B cell (primary cell): ENCODE results near the gene ATL1. TPM values are rescaled to one million over a fixed set of nuclear protein-coding genes. Genes with fewer than 3 reads are reported as not detected.

ENCODE experiments used
- ATAC-seq: fragments of 200-7000 bp; cut with Tn5 transposase; one replicate; pipeline ENCODE4 v1.10.0; 2021; ENCODE audit warnings: low read depth, mild to moderate bottlenecking, moderate number of reproducible peaks, moderate library complexity
- CTCF ChIA-PET: fragments of 350-600 bp; sonication (Branson Sonifier 250); formaldehyde crosslinking; loops from one replicate; lab custom pipeline; 2021; ENCODE audit warnings: antibody characterized with exemption, inconsistent platforms; lab: Charles Lee
- POLR2A ChIA-PET: fragments of 350-600 bp; sonication (Branson Sonifier 250); formaldehyde crosslinking; loops from one replicate; lab custom pipeline; 2021; ENCODE audit warnings: antibody characterized with exemption; lab: Charles Lee
- DNase-seq: peaks from one replicate; pipeline ENCODE4 v3.0.0; 2013
- H2AFZ ChIP-seq: 2 replicates; pipeline ENCODE4 v1.6.1; 2012; ENCODE audit warnings: mild to moderate bottlenecking, low read depth, low read length; ENCODE audit not compliant: insufficient read depth, poor library complexity, severe bottlenecking
- H3K27ac ChIP-seq, 2 donors: 1 replicate in 1 of 2; 2 replicates in 1 of 2; pipeline ENCODE4 v1.5.1; 2012 to 2013; ENCODE audit warnings: low read length in 2 of 2, mild to moderate bottlenecking in 2 of 2, moderate library complexity in 1 of 2
- H3K27me3 ChIP-seq, 4 experiments: fragments of 200-600 bp in 1 of 4; sonication (generic) in 1 of 4; replicated peaks in 1 of 4; 1 replicate in 2 of 4; 2 replicates in 2 of 4; pipeline versions ENCODE4 v1.6.1 to v1.7.0; 2013 to 2016; ENCODE audit warnings: low read length in 3 of 4, mild to moderate bottlenecking in 2 of 4, mixed read lengths in 1 of 4, moderate library complexity in 1 of 4; ENCODE audit not compliant: insufficient read depth in 4 of 4, control insufficient read depth in 3 of 4; ENCODE audit errors: control extremely low read depth in 1 of 4
- H3K36me3 ChIP-seq, 2 experiments: replicated peaks in 1 of 2; 1 replicate in 1 of 2; 2 replicates in 1 of 2; pipeline versions ENCODE4 v1.6.1 to v1.7.1; 2013; ENCODE audit warnings: low read length in 1 of 2; ENCODE audit not compliant: insufficient read depth in 2 of 2, control insufficient read depth in 1 of 2; ENCODE audit errors: control extremely low read depth in 1 of 2, extremely low read depth in 1 of 2
- H3K4me1 ChIP-seq, 2 donors: fragments of 200-600 bp in 1 of 2; sonication (generic) in 1 of 2; 1 replicate in 1 of 2; 2 replicates in 1 of 2; pipeline versions ENCODE4 v1.5.1 to v1.6.1; 2013 to 2017; ENCODE audit warnings: low read length in 2 of 2; ENCODE audit not compliant: control insufficient read depth in 2 of 2, insufficient read depth in 2 of 2
- H3K4me2 ChIP-seq: replicated peaks from 2 replicates; pipeline ENCODE3; 2012; ENCODE audit warnings: mild to moderate bottlenecking, low read depth, low read length; ENCODE audit not compliant: poor library complexity, severe bottlenecking
- H3K4me3 ChIP-seq, 5 experiments: fragments of 200-600 bp in 1 of 5; sonication (generic) in 1 of 5; 1 replicate in 3 of 5; 2 replicates in 2 of 5; pipeline versions ENCODE4 v1.5.1 to v1.7.0; 2011 to 2016; ENCODE audit warnings: low read length in 4 of 5, mild to moderate bottlenecking in 4 of 5, low read depth in 2 of 5, control low read depth in 1 of 5, moderate library complexity in 1 of 5; ENCODE audit not compliant: insufficient read depth in 1 of 5; ENCODE audit errors: control extremely low read depth in 1 of 5, extremely low read depth in 1 of 5
- H3K79me2 ChIP-seq: fragments of 200-600 bp; sonication (generic); one replicate; pipeline ENCODE4 v1.6.0; 2016; ENCODE audit warnings: low read length; ENCODE audit not compliant: control insufficient read depth, insufficient read depth
- H3K9ac ChIP-seq: fragments of 200-600 bp; sonication (generic); 2 replicates; pipeline ENCODE4 v1.6.1; 2017; ENCODE audit warnings: mild to moderate bottlenecking, low read length, moderate library complexity
- H3K9me3 ChIP-seq, 3 donors: one replicate each; pipeline versions ENCODE4 v1.6.1 to v1.7.1; 2013; ENCODE audit warnings: low read length in 2 of 3; ENCODE audit not compliant: control insufficient read depth in 2 of 3, insufficient read depth in 1 of 3; ENCODE audit errors: control extremely low read depth in 1 of 3
- H4K20me1 ChIP-seq: 2 replicates; pipeline ENCODE4 v1.6.0; 2012; ENCODE audit warnings: mild to moderate bottlenecking, low read length; ENCODE audit not compliant: insufficient read depth, control insufficient read depth, poor library complexity, severe bottlenecking
- H3K27ac Mint-ChIP-seq: one replicate; pipeline ENCODE4 v1.8.0; 2021; ENCODE audit warnings: mixed read lengths
- H3K27me3 Mint-ChIP-seq: one replicate; pipeline ENCODE4 v1.8.0; 2021; ENCODE audit warnings: mixed read lengths
- H3K4me1 Mint-ChIP-seq: one replicate; pipeline ENCODE4 v1.8.0; 2021; ENCODE audit warnings: mixed read lengths
- H3K4me3 Mint-ChIP-seq: one replicate; pipeline ENCODE4 v1.8.0; 2021; ENCODE audit warnings: mixed read lengths
- H3K9me3 Mint-ChIP-seq: one replicate; pipeline ENCODE4 v1.8.0; 2022; ENCODE audit warnings: mixed read lengths; ENCODE audit not compliant: insufficient read depth
- EZH2 ChIP-seq: IDR thresholded peaks from 2 replicates; pipeline ENCODE4 v1.6.1; 2012; ENCODE audit warnings: borderline replicate concordance, low read depth, mild to moderate bottlenecking, moderate library complexity, low read length; ENCODE audit not compliant: insufficient read depth, poor library complexity, severe bottlenecking
- WGBS: methylation state at CpG from one replicate; pipeline ENCODE4 v1.1.5; 2013; ENCODE audit warnings: missing lambda C conversion rate; ENCODE audit not compliant: insufficient coverage; 5-methylcytosine and 5-hydroxymethylcytosine counted together
- intact Hi-C: fragments of 100-400 bp; cut with micrococcal nuclease; formaldehyde crosslinking; loops from one replicate; pipeline ENCODE4 v1.10.0; 2022
- polyA plus RNA-seq: library from polyadenylated mRNA; depleted of rRNA; stranded (reverse); fragments of >200 nt; gene quantifications from 2 replicates; pipeline ENCODE4 v1.2.3, GENCODE V29; 2012
- total RNA-seq, 2 donors: library from RNA; stranded (reverse); fragments of 120-200 nt in 1 of 2; gene quantifications; 1 replicate in 1 of 2; 2 replicates in 1 of 2; pipeline versions ENCODE4 v1.2.3 to v1.2.4, GENCODE V29; 2013 to 2022
- TF ChIP-seq, protein P1 (sequence below): fragments of 200-600 bp; IDR thresholded peaks from one replicate; pipeline ENCODE4 v1.8.0; 2022; ENCODE audit warnings: antibody characterized with exemption, mild to moderate bottlenecking

ATL1 gene
- total and polyA plus RNA-seq, 2 donors (not counting 1 experiment from before 2014, with no cell fraction given) = 2.9 TPM

DNA sequence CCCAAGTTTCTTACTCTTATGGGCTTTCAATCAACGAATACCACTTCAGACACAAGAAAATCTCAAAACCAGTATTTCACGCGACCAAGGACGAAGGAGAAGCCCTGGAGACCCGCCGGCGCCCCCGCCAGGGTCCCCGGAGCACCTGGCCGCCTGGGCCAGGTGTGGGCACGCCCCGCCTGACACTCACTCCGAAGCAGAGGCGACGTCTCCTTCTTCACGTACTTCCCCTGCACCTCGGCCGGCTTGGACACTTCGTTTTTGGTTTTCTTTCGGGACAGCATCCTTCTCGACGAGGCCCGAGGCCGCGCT, 107.7 kb downstream of the ATL1 start:
- TF ChIP-seq, protein P1, sequence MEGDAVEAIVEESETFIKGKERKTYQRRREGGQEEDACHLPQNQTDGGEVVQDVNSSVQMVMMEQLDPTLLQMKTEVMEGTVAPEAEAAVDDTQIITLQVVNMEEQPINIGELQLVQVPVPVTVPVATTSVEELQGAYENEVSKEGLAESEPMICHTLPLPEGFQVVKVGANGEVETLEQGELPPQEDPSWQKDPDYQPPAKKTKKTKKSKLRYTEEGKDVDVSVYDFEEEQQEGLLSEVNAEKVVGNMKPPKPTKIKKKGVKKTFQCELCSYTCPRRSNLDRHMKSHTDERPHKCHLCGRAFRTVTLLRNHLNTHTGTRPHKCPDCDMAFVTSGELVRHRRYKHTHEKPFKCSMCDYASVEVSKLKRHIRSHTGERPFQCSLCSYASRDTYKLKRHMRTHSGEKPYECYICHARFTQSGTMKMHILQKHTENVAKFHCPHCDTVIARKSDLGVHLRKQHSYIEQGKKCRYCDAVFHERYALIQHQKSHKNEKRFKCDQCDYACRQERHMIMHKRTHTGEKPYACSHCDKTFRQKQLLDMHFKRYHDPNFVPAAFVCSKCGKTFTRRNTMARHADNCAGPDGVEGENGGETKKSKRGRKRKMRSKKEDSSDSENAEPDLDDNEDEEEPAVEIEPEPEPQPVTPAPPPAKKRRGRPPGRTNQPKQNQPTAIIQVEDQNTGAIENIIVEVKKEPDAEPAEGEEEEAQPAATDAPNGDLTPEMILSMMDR = no peak
- no peak for TF ChIP-seq EZH2
- Mint-ChIP-seq H3K4me1 (peaks cover 28% of the 10 kb centered on the region), H3K4me3 (no peak overlapping the region), H3K9me3 (no peaks in the 10 kb centered on the region), H3K27me3 (no peaks in the 10 kb centered on the region), H3K27ac (no peak overlapping the region)
- Histone ChIP-seq H3K27me3 (no peaks in the 10 kb centered on the region), H3K79me2 (peaks cover 47% of the 10 kb centered on the region), H3K36me3 (peaks cover 1 to 9% of the 10 kb centered on the region in 2 experiments), H3K4me3 (peak overlapping the region; percentile 46 to 93 (median 70)), H3K9ac (peak overlapping the region; percentile 97), H2AFZ (peak overlapping the region; percentile 73), H3K27ac (peak overlapping the region; percentile 83 to 91), H3K4me1 (peaks cover 22 to 42% of the 10 kb centered on the region in 2 donors), H3K4me2 (peak overlapping the region; percentile 88), H3K9me3 (no peaks in the 10 kb centered on the region), H4K20me1 (no peaks in the 10 kb centered on the region)
- POLR2A ChIA-PET = interaction anchor here (0.8 kb wide), 1 partner anchor 192 kb away, joined by 3 read pairs; no protein-coding TSS in a partner anchor
- intact Hi-C loops = loop anchor here (2.0 to 5.0 kb wide), 4 partner anchors 15 to 355 kb away; partner anchors contain the start of genes DMAC2L, L2HGDH and NIN
- 0% methylated on average over 25 of the region's 25 CpGs for WGBS
- peak; percentile 62 for ATAC-seq
- CTCF ChIA-PET = interaction anchor here (1.1 kb wide), 1 partner anchor 9 kb away, joined by 3 read pairs; no protein-coding TSS in a partner anchor
- peak; percentile 78 for DNase-seq
